ENCODE results near the gene TMTC3.

The TMTC3 gene

GRCh38 chr12:88185279-88185678, 43.2 kb downstream of the TMTC3 start:
- no peak overlapping the region for H3K4me3 Mint-ChIP-seq
- H3K27ac Mint-ChIP-seq, result no peak overlapping the region
- TF ChIP-seq, protein P1, sequence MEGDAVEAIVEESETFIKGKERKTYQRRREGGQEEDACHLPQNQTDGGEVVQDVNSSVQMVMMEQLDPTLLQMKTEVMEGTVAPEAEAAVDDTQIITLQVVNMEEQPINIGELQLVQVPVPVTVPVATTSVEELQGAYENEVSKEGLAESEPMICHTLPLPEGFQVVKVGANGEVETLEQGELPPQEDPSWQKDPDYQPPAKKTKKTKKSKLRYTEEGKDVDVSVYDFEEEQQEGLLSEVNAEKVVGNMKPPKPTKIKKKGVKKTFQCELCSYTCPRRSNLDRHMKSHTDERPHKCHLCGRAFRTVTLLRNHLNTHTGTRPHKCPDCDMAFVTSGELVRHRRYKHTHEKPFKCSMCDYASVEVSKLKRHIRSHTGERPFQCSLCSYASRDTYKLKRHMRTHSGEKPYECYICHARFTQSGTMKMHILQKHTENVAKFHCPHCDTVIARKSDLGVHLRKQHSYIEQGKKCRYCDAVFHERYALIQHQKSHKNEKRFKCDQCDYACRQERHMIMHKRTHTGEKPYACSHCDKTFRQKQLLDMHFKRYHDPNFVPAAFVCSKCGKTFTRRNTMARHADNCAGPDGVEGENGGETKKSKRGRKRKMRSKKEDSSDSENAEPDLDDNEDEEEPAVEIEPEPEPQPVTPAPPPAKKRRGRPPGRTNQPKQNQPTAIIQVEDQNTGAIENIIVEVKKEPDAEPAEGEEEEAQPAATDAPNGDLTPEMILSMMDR (IDR thresholded peaks at IDR 0.05), result no peak
- no peak for DNase-seq
- H3K27me3 Mint-ChIP-seq (ENCODE audit: low read depth, poor library complexity), result no peaks in the 10 kb centered on the region
- H3K9me3 Mint-ChIP-seq, result peaks cover 14% of the 10 kb centered on the region
- no peaks in the 10 kb centered on the region for H3K4me1 Mint-ChIP-seq
- peaks cover 68% of the 10 kb centered on the region for H3K36me3 Mint-ChIP-seq (ENCODE audit: low read depth)

GRCh38 chr12:88185988-88186387, 43.9 kb downstream of the TMTC3 start:
- Mint-ChIP-seq H3K36me3 (ENCODE audit: low read depth) (peaks cover 61% of the 10 kb centered on the region), H3K27ac (peak overlapping the region; percentile 51), H3K9me3 (peaks cover 14% of the 10 kb centered on the region), H3K4me3 (no peak overlapping the region), H3K27me3 (ENCODE audit: low read depth, poor library complexity) (no peaks in the 10 kb centered on the region), H3K4me1 (no peaks in the 10 kb centered on the region)
- DNase-seq, result no peak
- TF ChIP-seq, protein P1 (IDR thresholded peaks at IDR 0.05), result no peak

DNA sequence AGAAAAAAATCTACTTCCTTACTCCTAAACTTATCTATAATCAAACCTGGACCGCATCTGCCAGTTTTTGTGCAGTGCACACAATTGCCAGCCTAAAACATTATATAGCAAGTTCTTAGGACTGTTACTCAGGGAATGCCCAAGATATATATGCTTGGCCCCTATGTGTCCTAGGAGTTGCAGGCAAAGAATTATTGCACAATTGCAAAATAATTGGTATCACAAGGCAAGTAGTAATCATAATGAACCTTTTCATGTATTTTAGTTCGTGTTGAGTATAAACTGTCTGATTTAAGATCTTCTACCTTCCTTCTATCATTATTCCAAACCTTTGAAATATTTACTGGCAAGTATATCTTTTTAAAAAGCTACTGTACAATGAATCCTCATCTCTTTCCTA, 45.5 kb downstream of the TMTC3 start:
- no peak for DNase-seq
- H3K4me1 Mint-ChIP-seq, result no peaks in the 10 kb centered on the region
- H3K36me3 Mint-ChIP-seq (ENCODE audit: low read depth), result peaks cover 45% of the 10 kb centered on the region
- no peak overlapping the region for H3K27ac Mint-ChIP-seq
- H3K9me3 Mint-ChIP-seq, result peaks cover 14% of the 10 kb centered on the region
- H3K27me3 Mint-ChIP-seq (ENCODE audit: low read depth, poor library complexity), result no peaks in the 10 kb centered on the region
- TF ChIP-seq, protein P1 (IDR thresholded peaks at IDR 0.05), result no peak
- no peak overlapping the region for H3K4me3 Mint-ChIP-seq

- Mint-ChIP-seq H3K27ac (no peak overlapping the region), H3K4me1 (no peaks in the 10 kb centered on the region), H3K9me3 (peaks cover 14% of the 10 kb centered on the region), H3K4me3 (no peak overlapping the region), H3K36me3 (ENCODE audit: low read depth) (peaks cover 39% of the 10 kb centered on the region), H3K27me3 (ENCODE audit: low read depth, poor library complexity) (no peaks in the 10 kb centered on the region)
- no peak for DNase-seq
- TF ChIP-seq, protein P1 (IDR thresholded peaks at IDR 0.05), result no peak
Measured at GRCh38 chr12:88188180-88188579, 46.1 kb downstream of the TMTC3 start.

DNA sequence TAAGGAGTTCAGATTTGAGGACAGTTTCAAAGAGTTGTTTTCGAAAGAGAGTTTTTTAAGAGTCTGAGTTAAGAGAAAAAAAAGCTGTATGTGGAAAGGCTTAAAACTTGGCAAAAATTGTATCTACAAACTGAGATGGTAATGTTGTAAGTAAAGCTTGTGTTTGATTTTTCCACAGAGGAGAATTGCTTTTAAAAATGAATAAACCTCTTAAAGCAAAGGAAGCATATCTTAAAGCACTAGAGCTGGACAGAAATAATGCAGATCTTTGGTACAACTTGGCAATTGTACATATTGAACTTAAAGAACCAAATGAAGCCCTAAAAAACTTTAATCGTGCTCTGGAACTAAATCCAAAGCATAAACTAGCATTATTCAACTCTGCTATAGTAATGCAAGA, 50.3 kb downstream of the TMTC3 start:
- TF ChIP-seq, protein P1 (IDR thresholded peaks at IDR 0.05), result no peak
- Mint-ChIP-seq H3K4me1 (no peaks in the 10 kb centered on the region), H3K27ac (no peak overlapping the region), H3K27me3 (ENCODE audit: low read depth, poor library complexity) (peaks cover 3% of the 10 kb centered on the region), H3K36me3 (ENCODE audit: low read depth) (peaks cover 17% of the 10 kb centered on the region), H3K9me3 (no peaks in the 10 kb centered on the region), H3K4me3 (no peak overlapping the region)
- no peak for DNase-seq

- Mint-ChIP-seq H3K9me3 (no peaks in the 10 kb centered on the region), H3K27me3 (ENCODE audit: low read depth, poor library complexity) (peaks cover 3% of the 10 kb centered on the region), H3K4me1 (no peaks in the 10 kb centered on the region), H3K27ac (no peak overlapping the region), H3K36me3 (ENCODE audit: low read depth) (peaks cover 13% of the 10 kb centered on the region), H3K4me3 (no peak overlapping the region)
- no peak for DNase-seq
- TF ChIP-seq, protein P1 (IDR thresholded peaks at IDR 0.05), result no peak
Measured at GRCh38 chr12:88194868-88195267, 52.8 kb downstream of the TMTC3 start.

Data from nephron progenitor cell (in vitro differentiated cells).